ENCODE data around the gene FBLN2. TPM values are rescaled to one million over a fixed set of nuclear protein-coding genes. Genes with fewer than 3 reads are reported as not detected.

FBLN2 gene
- total RNA-seq, 4 donors from 2014 or later, result 6.3 to 122 (median 25.7) TPM

GRCh38 chr3:13647298-13648059, 98.6 kb downstream of the FBLN2 start:
- H3K36me3 ChIP-seq, result no peaks in the 10 kb centered on the region
- peaks cover 0 to 50% (median 0%) of the 10 kb centered on the region in 4 donors for H3K27me3 ChIP-seq
- WGBS, 2 donors, result 6 to 7% methylated on average over 3 to 18 of the region's 19 CpGs
- H3K4me3 ChIP-seq, result no peak overlapping the region
- peaks cover 10 to 24% (median 12%) of the 10 kb centered on the region in 3 donors for H3K4me1 ChIP-seq
- TF ChIP-seq POLR2A (IDR thresholded peaks at IDR 0.05) (no peak), CTCF (IDR thresholded peaks at IDR 0.05) (no peak)
- no peak overlapping the region for H3K27ac ChIP-seq
- intact Hi-C loops (cut with DNase I), result loop anchor here (5.0 kb wide), 1 partner anchor 555 kb away; no protein-coding TSS in a partner anchor
- no peaks in the 10 kb centered on the region for H3K9me3 ChIP-seq
- no peak for DNase-seq

GRCh38 chr3:13648060-13649001, 99.4 kb downstream of the FBLN2 start:
- Histone ChIP-seq H3K4me3 (no peak overlapping the region), H3K4me1 (peaks cover 10 to 24% (median 12%) of the 10 kb centered on the region in 3 donors), H3K36me3 (no peaks in the 10 kb centered on the region), H3K27me3 (peaks cover 0 to 55% (median 0%) of the 10 kb centered on the region in 4 donors), H3K27ac (no peak overlapping the region), H3K9me3 (no peaks in the 10 kb centered on the region)
- intact Hi-C loops (cut with DNase I), result loop anchor here (5.0 kb wide), 1 partner anchor 556 kb away; no protein-coding TSS in a partner anchor
- 0 to 11% methylated on average over 1 to 10 of the region's 20 CpGs for WGBS, 2 donors
- no peak for DNase-seq
- no peak for TF ChIP-seq POLR2A (IDR thresholded peaks at IDR 0.05)
- TF ChIP-seq CTCF (IDR thresholded peaks at IDR 0.05), result peak; percentile 89 to 98 (median 96)

- intact Hi-C loops (cut with DNase I), result loop anchor here (2.0 kb wide), 1 partner anchor 154 kb away; no protein-coding TSS in a partner anchor
- WGBS, 2 donors, result 40 to 46% methylated on average over 15 to 18 of the region's 48 CpGs
- DNase-seq, result no peak
Observed at GRCh38 chr3:13650210-13651056, 101.5 kb downstream of the FBLN2 start.

GRCh38 chr3:13651057-13651400, 102.1 kb downstream of the FBLN2 start:
- Histone ChIP-seq H3K4me1 (peaks cover 10 to 36% (median 12%) of the 10 kb centered on the region in 3 donors), H3K36me3 (no peaks in the 10 kb centered on the region), H3K27ac (no peak overlapping the region), H3K4me3 (no peak overlapping the region), H3K27me3 (peaks cover 0 to 76% (median 0%) of the 10 kb centered on the region in 4 donors), H3K9me3 (no peaks in the 10 kb centered on the region)
- WGBS, 2 donors, result 80 to 89% methylated on average over 9 of the region's 9 CpGs
- TF ChIP-seq POLR2A (IDR thresholded peaks at IDR 0.05) (no peak), CTCF (IDR thresholded peaks at IDR 0.05) (no peak)
- intact Hi-C loops (cut with DNase I), result loop anchor here (2.0 kb wide), 1 partner anchor 154 kb away; no protein-coding TSS in a partner anchor
- no peak for DNase-seq

More at GRCh38 chr3:13650210-13651056, 101.5 kb downstream of the FBLN2 start:
- H3K9me3 ChIP-seq, result no peaks in the 10 kb centered on the region
- no peaks in the 10 kb centered on the region for H3K36me3 ChIP-seq
- TF ChIP-seq CTCF (IDR thresholded peaks at IDR 0.05) (peak; percentile 94 to 100 (median 99)), POLR2A (IDR thresholded peaks at IDR 0.05) (no peak)
- H3K4me1 ChIP-seq, result peaks cover 10 to 34% (median 12%) of the 10 kb centered on the region in 3 donors
- peaks cover 0 to 76% (median 0%) of the 10 kb centered on the region in 4 donors for H3K27me3 ChIP-seq
- H3K27ac ChIP-seq, result no peak overlapping the region
- no peak overlapping the region for H3K4me3 ChIP-seq
